ENCODE data around the gene WASF3.

DNA sequence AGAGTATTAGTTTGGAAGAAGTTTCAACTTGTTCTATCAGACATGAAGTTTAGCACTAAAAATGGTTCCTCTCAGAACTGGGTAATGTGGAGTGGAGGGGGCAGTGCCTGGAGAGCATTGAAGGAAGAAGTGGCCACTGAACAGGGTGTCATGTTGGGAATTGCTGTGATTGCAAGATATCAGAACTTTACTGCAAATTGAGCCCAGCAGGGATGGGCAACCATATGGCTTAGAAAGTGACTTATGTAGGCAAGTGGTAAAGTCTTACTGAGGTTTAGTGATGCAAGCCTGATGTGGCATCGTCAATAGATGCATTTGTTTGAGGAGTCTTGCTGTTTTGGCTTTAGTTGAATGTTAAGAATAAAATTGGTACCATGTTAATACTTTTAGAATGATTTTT is 31.7 kb downstream of the WASF3 start:
- no peak for TF ChIP-seq CTCF (IDR thresholded peaks at IDR 0.05; ENCODE audit: low read length)
- no peak for TF ChIP-seq EZH2 (IDR thresholded peaks at IDR 0.05; ENCODE audit: borderline replicate concordance, low read length)
